ENCODE results near the gene IFTAP.

IFTAP gene

DNA sequence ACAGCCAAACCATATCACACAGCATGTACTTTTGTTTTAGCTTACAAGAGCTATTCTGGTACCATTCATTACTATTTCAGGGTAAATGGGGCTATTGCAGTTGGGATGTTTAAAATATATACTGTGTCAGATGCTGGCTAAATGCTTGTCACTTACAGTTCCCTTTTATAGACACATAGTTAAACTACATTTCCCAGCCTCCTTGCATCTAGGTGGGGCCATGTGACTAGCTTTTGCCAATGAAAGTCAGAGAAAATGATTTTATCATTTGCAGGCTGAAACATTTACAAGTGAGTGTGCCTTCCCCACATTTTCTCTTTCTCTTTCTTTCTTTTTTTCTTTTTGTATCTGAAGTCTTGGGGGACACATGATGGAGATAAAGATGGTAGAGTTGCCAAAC is 7.8 kb upstream of the IFTAP start:
- Histone ChIP-seq H3K4me3 (ENCODE audit: low read depth in 1 of 2, low read length in 1 of 2) (no peak overlapping the region), H3K27me3 (peaks cover 46% of the 10 kb centered on the region), H3K9me3 (no peaks in the 10 kb centered on the region), H3K36me3 (no peaks in the 10 kb centered on the region), H3K27ac (no peak overlapping the region), H3K4me1 (ENCODE audit: control insufficient read depth in 1 of 2, insufficient read depth in 1 of 2, low read depth in 1 of 2, low read length in 1 of 2) (no peaks in the 10 kb centered on the region)
- TF ChIP-seq, protein P1, sequence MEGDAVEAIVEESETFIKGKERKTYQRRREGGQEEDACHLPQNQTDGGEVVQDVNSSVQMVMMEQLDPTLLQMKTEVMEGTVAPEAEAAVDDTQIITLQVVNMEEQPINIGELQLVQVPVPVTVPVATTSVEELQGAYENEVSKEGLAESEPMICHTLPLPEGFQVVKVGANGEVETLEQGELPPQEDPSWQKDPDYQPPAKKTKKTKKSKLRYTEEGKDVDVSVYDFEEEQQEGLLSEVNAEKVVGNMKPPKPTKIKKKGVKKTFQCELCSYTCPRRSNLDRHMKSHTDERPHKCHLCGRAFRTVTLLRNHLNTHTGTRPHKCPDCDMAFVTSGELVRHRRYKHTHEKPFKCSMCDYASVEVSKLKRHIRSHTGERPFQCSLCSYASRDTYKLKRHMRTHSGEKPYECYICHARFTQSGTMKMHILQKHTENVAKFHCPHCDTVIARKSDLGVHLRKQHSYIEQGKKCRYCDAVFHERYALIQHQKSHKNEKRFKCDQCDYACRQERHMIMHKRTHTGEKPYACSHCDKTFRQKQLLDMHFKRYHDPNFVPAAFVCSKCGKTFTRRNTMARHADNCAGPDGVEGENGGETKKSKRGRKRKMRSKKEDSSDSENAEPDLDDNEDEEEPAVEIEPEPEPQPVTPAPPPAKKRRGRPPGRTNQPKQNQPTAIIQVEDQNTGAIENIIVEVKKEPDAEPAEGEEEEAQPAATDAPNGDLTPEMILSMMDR (IDR thresholded peaks at IDR 0.05) = no peak

DNA sequence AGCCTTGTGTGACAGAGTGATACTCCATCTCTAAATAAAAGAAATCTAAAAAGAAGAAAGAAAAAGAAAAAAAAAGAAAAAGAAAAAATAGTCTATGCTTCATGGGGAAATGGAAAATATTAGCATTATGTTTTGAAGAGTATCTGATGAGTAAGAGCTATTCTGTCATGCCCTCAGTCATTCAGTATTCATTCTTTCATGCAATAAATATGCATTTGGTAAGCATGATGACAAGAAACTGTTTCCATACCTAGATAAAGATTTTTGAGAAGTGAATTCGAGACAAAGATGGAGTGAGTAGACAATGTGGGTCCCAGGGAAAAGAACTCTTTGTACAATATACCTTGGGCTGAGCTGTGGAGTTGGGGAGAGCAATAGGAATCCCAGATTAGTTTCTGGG is 6.2 kb upstream of the IFTAP start:
- Histone ChIP-seq H3K4me1 (ENCODE audit: control insufficient read depth in 1 of 2, insufficient read depth in 1 of 2, low read depth in 1 of 2, low read length in 1 of 2) (no peaks in the 10 kb centered on the region), H3K36me3 (no peaks in the 10 kb centered on the region), H3K9me3 (no peaks in the 10 kb centered on the region), H3K27me3 (peaks cover 62% of the 10 kb centered on the region), H3K27ac (no peak overlapping the region), H3K4me3 (ENCODE audit: low read depth in 1 of 2, low read length in 1 of 2) (no peak overlapping the region)
- TF ChIP-seq, protein P1 (IDR thresholded peaks at IDR 0.05) = no peak

DNA sequence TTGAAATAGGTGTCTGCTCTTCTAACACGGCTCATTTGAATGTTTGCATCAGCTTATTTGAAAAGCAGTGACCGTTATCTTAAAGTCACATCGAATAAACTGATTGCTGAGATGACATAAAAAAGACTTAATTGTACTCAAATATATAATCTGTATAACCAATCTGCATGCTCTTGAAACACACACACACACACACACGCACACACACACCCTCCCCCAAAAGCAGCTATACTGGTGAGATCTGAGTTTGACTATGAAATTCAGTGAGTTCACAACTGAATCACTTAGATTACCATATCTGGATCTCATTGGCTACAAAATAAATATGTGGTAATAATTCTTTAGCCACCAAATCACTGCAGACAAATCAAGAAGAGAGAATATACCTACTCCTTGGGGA is 3.8 kb upstream of the IFTAP start:
- Histone ChIP-seq H3K4me3 (ENCODE audit: low read depth in 1 of 2, low read length in 1 of 2) (no peak overlapping the region), H3K36me3 (no peaks in the 10 kb centered on the region), H3K27me3 (peaks cover 69% of the 10 kb centered on the region), H3K9me3 (no peaks in the 10 kb centered on the region), H3K4me1 (ENCODE audit: control insufficient read depth in 1 of 2, insufficient read depth in 1 of 2, low read depth in 1 of 2, low read length in 1 of 2) (peaks cover 7 to 14% of the 10 kb centered on the region in 2 experiments), H3K27ac (no peak overlapping the region)
- TF ChIP-seq, protein P1 (IDR thresholded peaks at IDR 0.05) = no peak

DNA sequence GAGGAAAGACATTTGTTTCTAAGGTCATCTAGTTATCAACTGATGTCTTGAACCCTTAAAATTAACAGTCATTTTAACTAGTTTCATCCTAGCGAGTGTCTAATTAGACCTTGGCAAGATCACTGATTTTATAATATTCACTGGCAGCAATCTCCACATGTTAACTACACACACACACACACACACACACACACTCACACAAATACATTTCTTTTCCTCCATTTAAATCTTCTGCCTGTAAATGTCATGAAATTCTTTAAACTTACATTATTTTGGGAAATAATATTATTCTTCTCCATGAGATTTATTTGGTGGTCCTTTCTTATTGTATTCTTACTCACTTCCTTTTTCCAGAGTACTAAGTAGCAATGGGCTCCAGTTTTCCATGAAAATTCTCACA is 2.9 kb upstream of the IFTAP start:
- peaks cover 7 to 14% of the 10 kb centered on the region in 2 experiments for H3K4me1 ChIP-seq (ENCODE audit: control insufficient read depth in 1 of 2, insufficient read depth in 1 of 2, low read depth in 1 of 2, low read length in 1 of 2)
- H3K36me3 ChIP-seq = no peaks in the 10 kb centered on the region
- TF ChIP-seq, protein P1 (IDR thresholded peaks at IDR 0.05) = no peak
- H3K4me3 ChIP-seq (ENCODE audit: low read depth in 1 of 2, low read length in 1 of 2) = no peak overlapping the region
- no peaks in the 10 kb centered on the region for H3K9me3 ChIP-seq
- peaks cover 69% of the 10 kb centered on the region for H3K27me3 ChIP-seq
- no peak overlapping the region for H3K27ac ChIP-seq

DNA sequence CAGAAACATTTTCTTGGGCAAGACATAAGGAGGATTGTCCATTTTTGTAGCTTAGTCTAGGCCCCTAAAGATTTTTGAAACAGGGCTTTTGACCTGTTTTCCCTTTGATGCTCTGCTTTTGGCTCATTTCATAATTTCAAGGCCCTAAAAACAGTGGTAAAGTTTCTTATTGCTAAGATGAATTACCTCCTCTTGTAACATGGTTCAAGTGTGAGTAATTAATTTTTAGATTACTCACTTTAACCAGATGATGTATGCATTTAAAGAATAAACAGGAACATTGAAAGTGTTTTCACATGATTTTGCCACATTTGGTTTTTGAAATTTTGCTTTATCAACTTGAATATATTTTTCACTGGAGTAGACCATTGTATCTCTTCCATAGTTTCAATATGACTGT is 2.6 kb downstream of the IFTAP start:
- Histone ChIP-seq H3K4me1 (ENCODE audit: control insufficient read depth in 1 of 2, insufficient read depth in 1 of 2, low read depth in 1 of 2, low read length in 1 of 2) (peaks cover 9 to 24% of the 10 kb centered on the region in 2 experiments), H3K27me3 (peaks cover 19% of the 10 kb centered on the region), H3K4me3 (ENCODE audit: low read depth in 1 of 2, low read length in 1 of 2) (no peak overlapping the region), H3K36me3 (no peaks in the 10 kb centered on the region), H3K9me3 (no peaks in the 10 kb centered on the region), H3K27ac (no peak overlapping the region)
- TF ChIP-seq, protein P1 (IDR thresholded peaks at IDR 0.05) = no peak

DNA sequence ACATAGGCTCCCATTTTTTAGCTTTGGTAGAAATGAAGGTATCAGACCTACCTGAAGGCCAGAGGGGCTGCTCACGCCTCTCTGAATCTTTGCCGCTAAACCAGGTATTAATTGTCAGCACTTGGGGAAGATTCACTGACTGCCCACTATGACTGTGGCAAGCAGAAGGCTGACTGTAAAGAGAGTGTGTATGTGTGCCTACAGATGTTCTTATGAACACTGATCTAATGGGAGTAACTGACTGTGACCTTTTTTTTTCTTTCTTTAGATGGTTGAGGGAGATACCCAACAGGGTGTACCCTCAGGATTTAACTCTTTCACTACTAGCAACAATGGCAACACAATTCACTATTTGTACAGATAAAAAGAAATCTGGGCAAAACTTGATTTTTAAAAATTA is 3.7 kb downstream of the IFTAP start, which contains the start of gene RAG2:
TSS of gene RAG2 (minus strand) at position 186 of the 400 bp plus-strand sequence. CDS start 4,068 bp downstream, outside the sequence.
- Histone ChIP-seq H3K27me3 (peaks cover 7% of the 10 kb centered on the region), H3K4me3 (ENCODE audit: low read depth in 1 of 2, low read length in 1 of 2) (no peak within 1 kb of the TSS), H3K4me1 (ENCODE audit: control insufficient read depth in 1 of 2, insufficient read depth in 1 of 2, low read depth in 1 of 2, low read length in 1 of 2) (peaks cover 9 to 27% of the 10 kb centered on the region in 2 experiments), H3K9me3 (no peaks in the 10 kb centered on the region), H3K36me3 (no peaks in the 10 kb centered on the region), H3K27ac (no peak within 1 kb of the TSS)
- TF ChIP-seq, protein P1 (IDR thresholded peaks at IDR 0.05) = no peak
